HG03025 (cell line): Measurements from ENCODE around the gene STAT5A.
"Not testable (repeated sequence)": the region's sequence is repeated elsewhere in the genome, so short reads cannot be mapped to it uniquely, and the experiment has no call there.

ENCODE experiments used
- ATAC-seq: cut with Tn5 transposase; IDR thresholded peaks from one replicate; pipeline ENCODE4 v1.9.1; 2021; ENCODE audit warnings: mild to moderate bottlenecking, moderate library complexity; ENCODE audit not compliant: unreplicated experiment, low FRiP score

The STAT5A gene

GRCh38 chr17:42283241-42284023 lies 4.9 kb upstream of the STAT5A start:
- ATAC-seq = no peak

- no peak for ATAC-seq
Measured at GRCh38 chr17:42284024-42284369, 4.3 kb upstream of the STAT5A start.

GRCh38 chr17:42284566-42284965 lies 3.7 kb upstream of the STAT5A start:
- ATAC-seq = no peak

- ATAC-seq = no peak
Measured at GRCh38 chr17:42285346-42286050, 2.8 kb upstream of the STAT5A start.

- ATAC-seq = no peak
Measured at GRCh38 chr17:42286411-42287221, 1.7 kb upstream of the STAT5A start.

GRCh38 chr17:42287305-42287976 lies 857 bp upstream of the STAT5A start:
- ATAC-seq = no peak

- ATAC-seq = no peak
Measured at GRCh38 chr17:42288803-42289610, 709 bp downstream of the STAT5A start.

- no peak for ATAC-seq
Measured at GRCh38 chr17:42289611-42290181, 1.4 kb downstream of the STAT5A start.

GRCh38 chr17:42290577-42290976 lies 2.3 kb downstream of the STAT5A start:
- no peak for ATAC-seq

GRCh38 chr17:42291129-42291528 lies 2.8 kb downstream of the STAT5A start:
- no peak for ATAC-seq

- no peak for ATAC-seq
Measured at GRCh38 chr17:42294469-42295398, 6.4 kb downstream of the STAT5A start.

GRCh38 chr17:42296012-42296411 lies 7.7 kb downstream of the STAT5A start:
- no peak for ATAC-seq

GRCh38 chr17:42297775-42298174 lies 9.5 kb downstream of the STAT5A start:
- not testable (repeated sequence) for ATAC-seq

- ATAC-seq = not testable (repeated sequence)
Measured at GRCh38 chr17:42299361-42299760, 11.1 kb downstream of the STAT5A start.

- not testable (repeated sequence) for ATAC-seq
Measured at GRCh38 chr17:42299913-42300312, 11.6 kb downstream of the STAT5A start.

- no peak for ATAC-seq
Measured at GRCh38 chr17:42301022-42301421, 12.7 kb downstream of the STAT5A start.

- ATAC-seq = no peak
Measured at GRCh38 chr17:42303694-42304093, 15.4 kb downstream of the STAT5A start.
